Measurements from ENCODE around the gene MAP3K3. TPM values are rescaled to one million over a fixed set of nuclear protein-coding genes. Genes with fewer than 3 reads are reported as not detected.
"Not testable (repeated sequence)": the region's sequence is repeated elsewhere in the genome, so short reads cannot be mapped to it uniquely, and the experiment has no call there.

MAP3K3 gene
- total and polyA plus RNA-seq, 12 donors, result 21.1 to 79.3 (median 47.1) TPM

GRCh38 chr17:63718988-63719387 is 96.8 kb downstream of the MAP3K3 start:
- Histone ChIP-seq H3K36me3 (peaks cover 0 to 42% (median 0%) of the 10 kb centered on the region in 9 donors), H3K27ac (no peak overlapping the region), H3K9me3 (no peaks in the 10 kb centered on the region), H3K4me3 (no peak overlapping the region), H3K27me3 (no peaks in the 10 kb centered on the region), H3K4me1 (peaks cover 0 to 18% (median 4%) of the 10 kb centered on the region in 9 donors)
- intact Hi-C loops (cut with DNase I), result no loop called here
- DNase-seq, result no peak
- TF ChIP-seq CTCF (IDR thresholded peaks at IDR 0.05), result no peak
- peak in 1 of 8 donors; percentile 2 for ATAC-seq
- 76 to 85% methylated on average over 5 of the region's 5 CpGs for WGBS, 2 donors

- H3K27me3 ChIP-seq; ATAC-seq; H3K4me3 ChIP-seq; DNase-seq; intact Hi-C loops (cut with DNase I); H3K9me3 ChIP-seq; H3K27ac ChIP-seq: not testable (repeated sequence)
- WGBS, 2 donors, result 97 to 99% methylated on average over 5 of the region's 5 CpGs
- H3K4me1 ChIP-seq, result peaks cover 0 to 15% (median 0%) of the 10 kb centered on the region in 9 donors
- H3K36me3 ChIP-seq, result peaks cover 0 to 42% (median 4%) of the 10 kb centered on the region in 9 donors
Observed at GRCh38 chr17:63720194-63720593, 98.0 kb downstream of the MAP3K3 start.

- no peaks in the 10 kb centered on the region for H3K27me3 ChIP-seq
- peaks cover 0 to 55% (median 17%) of the 10 kb centered on the region in 9 donors for H3K36me3 ChIP-seq
- H3K4me3 ChIP-seq, result no peak overlapping the region
- no peak for TF ChIP-seq CTCF (IDR thresholded peaks at IDR 0.05)
- H3K27ac ChIP-seq, result no peak overlapping the region
- DNase-seq (no peak), ATAC-seq (peak in 3 of 8 donors; percentile 28 to 62 (median 55))
- no peaks in the 10 kb centered on the region for H3K9me3 ChIP-seq
- intact Hi-C loops (cut with DNase I), result no loop called here
- 52 to 58% methylated on average over 2 of the region's 2 CpGs for WGBS, 2 donors
- H3K4me1 ChIP-seq, result peaks cover 0 to 15% (median 0%) of the 10 kb centered on the region in 9 donors
Observed at GRCh38 chr17:63722403-63722802, 100.2 kb downstream of the MAP3K3 start.

- H3K27ac ChIP-seq, result no peak overlapping the region
- TF ChIP-seq CTCF (IDR thresholded peaks at IDR 0.05), result no peak
- H3K9me3 ChIP-seq, result no peaks in the 10 kb centered on the region
- H3K36me3 ChIP-seq, result peaks cover 0 to 32% (median 0%) of the 10 kb centered on the region in 9 donors
- intact Hi-C loops (cut with DNase I), result no loop called here
- DNase-seq (no peak), ATAC-seq (no peak)
- H3K4me1 ChIP-seq, result peaks cover 4 to 14% (median 6%) of the 10 kb centered on the region in 9 donors
- no peaks in the 10 kb centered on the region for H3K27me3 ChIP-seq
- H3K4me3 ChIP-seq, result no peak overlapping the region
- WGBS, 2 donors, result 94 to 98% methylated on average over 8 of the region's 8 CpGs
Observed at GRCh38 chr17:63735691-63736090, 113.5 kb downstream of the MAP3K3 start.

GRCh38 chr17:63740464-63741142 is 118.4 kb downstream of the MAP3K3 start:
- WGBS, 2 donors, result 40 to 42% methylated on average over 12 of the region's 12 CpGs
- TF ChIP-seq CTCF (IDR thresholded peaks at IDR 0.05), result no peak
- Histone ChIP-seq H3K27ac (peak overlapping the region; percentile 72 to 96 (median 92)), H3K27me3 (no peaks in the 10 kb centered on the region), H3K4me3 (peak overlapping the region; percentile 69 to 97 (median 84)), H3K4me1 (peaks cover 6 to 23% (median 17%) of the 10 kb centered on the region in 9 donors), H3K36me3 (peaks cover 0 to 25% (median 6%) of the 10 kb centered on the region in 9 donors), H3K9me3 (no peaks in the 10 kb centered on the region)
- intact Hi-C loops (cut with DNase I), result loop anchor here in 2 of 10 donors (1.0 to 10.0 kb wide), 3 partner anchors 33 to 116 kb away; partner anchors contain the start of genes CCDC47 (in 1 of the 2), LIMD2 (in 1 of the 2) and MAP3K3 (in 1 of the 2)
- ATAC-seq (no peak), DNase-seq (no peak)

Data from heart right ventricle (tissue), 16 donors.